Prostate gland (tissue), 2 donors: ENCODE results near the gene DGKB. TPM values are rescaled to one million over a fixed set of nuclear protein-coding genes. Genes with fewer than 3 reads are reported as not detected.

ENCODE experiments used
- DNase-seq: peaks from one replicate; pipeline ENCODE4 v3.0.0-alpha.2; 2019; ENCODE audit warnings: low spot score
- H3K27ac ChIP-seq, 2 donors: fragments of 200-600 bp; sonication (generic); 2 replicates each; pipeline ENCODE4 v1.5.1; 2017 to 2019
- H3K27me3 ChIP-seq: fragments of 200-600 bp; sonication (generic); replicated peaks from 2 replicates; pipeline ENCODE4 v1.5.1; 2019; ENCODE audit not compliant: insufficient read depth
- H3K36me3 ChIP-seq, 2 donors: fragments of 200-600 bp; sonication (generic); 1 replicate in 1 of 2; 2 replicates in 1 of 2; pipeline versions ENCODE4 v1.5.1 to v1.8.1; 2017 to 2019
- H3K4me1 ChIP-seq: fragments of 200-600 bp; sonication (generic); replicated peaks from 2 replicates; pipeline ENCODE4 v1.5.1; 2019
- H3K4me3 ChIP-seq, 2 donors: fragments of 200-600 bp; sonication (generic); 2 replicates each; pipeline ENCODE4 v1.5.1; 2017 to 2019
- H3K9me3 ChIP-seq: fragments of 200-600 bp; sonication (generic); 2 replicates; pipeline ENCODE4 v1.5.1; 2017
- CTCF ChIP-seq, 4 experiments: fragments of 200-600 bp in 2 of 4; fragments of 450-650 bp in 2 of 4; sonication (generic) in 2 of 4; IDR thresholded peaks; 1 replicate in 3 of 4; 2 replicates in 1 of 4; pipeline ENCODE4 v1.5.1; 2016 to 2019; ENCODE audit warnings: antibody characterized with exemption in 4 of 4, mild to moderate bottlenecking in 2 of 4, moderate library complexity in 2 of 4
- POLR2A ChIP-seq: fragments of 450-650 bp; IDR thresholded peaks from one replicate; pipeline ENCODE4 v1.6.1; 2016; ENCODE audit warnings: antibody characterized with exemption, mild to moderate bottlenecking
- POLR2AphosphoS5 ChIP-seq: sonication (generic); formaldehyde crosslinking; IDR thresholded peaks from one replicate; pipeline ENCODE4 v1.6.1; 2017; ENCODE audit warnings: antibody characterized with exemption
- WGBS: methylation state at CpG from one replicate; pipeline ENCODE4 v1.1.5; 2018; 5-methylcytosine and 5-hydroxymethylcytosine counted together
- intact Hi-C: fragments of 100-400 bp; cut with DNase I; formaldehyde crosslinking; loops from one replicate; pipeline ENCODE4 v1.14.2; 2022
- total RNA-seq, 2 donors: library from RNA; depleted of rRNA; stranded (reverse); fragments of >200 nt; gene quantifications; one replicate each; pipeline ENCODE4 v1.1.0, GENCODE V29; 2016

The DGKB gene
- total RNA-seq, 2 donors from 2014 or later = 0.45 TPM; not detected in 1

GRCh38 chr7:14590206-14590605 is 312.3 kb downstream of the DGKB start:
- intact Hi-C loops = no loop called here
- no peak for DNase-seq
- no peak overlapping the region for H3K4me3 ChIP-seq
- no peak overlapping the region for H3K27ac ChIP-seq
- H3K9me3 ChIP-seq = no peaks in the 10 kb centered on the region
- no peaks in the 10 kb centered on the region for H3K4me1 ChIP-seq
- no peaks in the 10 kb centered on the region for H3K27me3 ChIP-seq
- 77% methylated on average over 3 of the region's 3 CpGs for WGBS
- TF ChIP-seq POLR2A (no peak), CTCF (IDR thresholded peaks at IDR 0.05) (no peak), POLR2AphosphoS5 (no peak)
- no peaks in the 10 kb centered on the region for H3K36me3 ChIP-seq

- intact Hi-C loops = no loop called here
- WGBS = 89% methylated on average over 2 of the region's 2 CpGs
- no peak for DNase-seq
- no peak for TF ChIP-seq POLR2AphosphoS5
- no peak for TF ChIP-seq POLR2A
- TF ChIP-seq CTCF (IDR thresholded peaks at IDR 0.05) = no peak
- Histone ChIP-seq H3K4me1 (no peaks in the 10 kb centered on the region), H3K4me3 (no peak overlapping the region), H3K27me3 (no peaks in the 10 kb centered on the region), H3K27ac (no peak overlapping the region), H3K9me3 (no peaks in the 10 kb centered on the region), H3K36me3 (no peaks in the 10 kb centered on the region)
Measured at GRCh38 chr7:14585232-14585631, 317.3 kb downstream of the DGKB start.

- Histone ChIP-seq H3K27me3 (no peaks in the 10 kb centered on the region), H3K27ac (no peak overlapping the region), H3K4me1 (no peaks in the 10 kb centered on the region), H3K9me3 (no peaks in the 10 kb centered on the region), H3K4me3 (no peak overlapping the region), H3K36me3 (no peaks in the 10 kb centered on the region)
- no peak for DNase-seq
- intact Hi-C loops = no loop called here
- TF ChIP-seq POLR2AphosphoS5 (no peak), CTCF (IDR thresholded peaks at IDR 0.05) (no peak), POLR2A (no peak)
Measured at GRCh38 chr7:14583518-14583917, 319.0 kb downstream of the DGKB start.

- intact Hi-C loops = no loop called here
- DNase-seq = no peak
- Histone ChIP-seq H3K27ac (no peak overlapping the region), H3K27me3 (no peaks in the 10 kb centered on the region), H3K9me3 (no peaks in the 10 kb centered on the region), H3K4me3 (no peak overlapping the region), H3K4me1 (no peaks in the 10 kb centered on the region), H3K36me3 (no peaks in the 10 kb centered on the region)
- WGBS = 32% methylated on average over 4 of the region's 4 CpGs
- TF ChIP-seq POLR2A (no peak), CTCF (IDR thresholded peaks at IDR 0.05) (no peak), POLR2AphosphoS5 (no peak)
Measured at GRCh38 chr7:14582010-14582409, 320.5 kb downstream of the DGKB start.

- no peak overlapping the region for H3K4me3 ChIP-seq
- 73% methylated on average over 2 of the region's 2 CpGs for WGBS
- intact Hi-C loops = no loop called here
- H3K27me3 ChIP-seq = no peaks in the 10 kb centered on the region
- no peak for DNase-seq
- TF ChIP-seq POLR2AphosphoS5 = no peak
- no peak for TF ChIP-seq POLR2A
- TF ChIP-seq CTCF (IDR thresholded peaks at IDR 0.05) = no peak
- no peak overlapping the region for H3K27ac ChIP-seq
- no peaks in the 10 kb centered on the region for H3K9me3 ChIP-seq
- H3K36me3 ChIP-seq = no peaks in the 10 kb centered on the region
- H3K4me1 ChIP-seq = no peaks in the 10 kb centered on the region
Measured at GRCh38 chr7:14579971-14580370, 322.6 kb downstream of the DGKB start.
